Endothelial cell of umbilical vein (primary cell): Measurements from ENCODE around the gene CCNT1.

Experiments used
- GATA2 ChIP-seq: IDR thresholded peaks from 2 replicates; pipeline ENCODE4 v1.7.0; 2011; ENCODE audit warnings: low read depth, mild to moderate bottlenecking, moderate library complexity, mixed read lengths, low read length; ENCODE audit not compliant: insufficient read length, insufficient read depth
- MYC ChIP-seq: IDR thresholded peaks from one replicate; pipeline ENCODE4 v1.6.1; 2011; ENCODE audit warnings: mild to moderate bottlenecking, low read depth, low read length
- POLR2A ChIP-seq: IDR thresholded peaks from 2 replicates; pipeline ENCODE4 v1.6.1; 2012; ENCODE audit warnings: low read depth, mild to moderate bottlenecking, control low read depth, low read length
- POLR2AphosphoS5 ChIP-seq: IDR thresholded peaks from 2 replicates; pipeline ENCODE4 v1.6.1; 2012; ENCODE audit warnings: low read depth, mild to moderate bottlenecking, control low read depth, low read length, moderate library complexity; ENCODE audit not compliant: insufficient read depth
- TF ChIP-seq, protein P1 (sequence below), 2 donors: IDR thresholded peaks; 1 replicate in 1 of 2; 2 replicates in 1 of 2; pipeline ENCODE4 v1.5.1; 2011; ENCODE audit warnings: low read length in 2 of 2, mild to moderate bottlenecking in 2 of 2, moderate library complexity in 2 of 2, control low read depth in 1 of 2, inconsistent platforms in 1 of 2, low read depth in 1 of 2; ENCODE audit not compliant: insufficient read depth in 1 of 2; ENCODE audit errors: extremely low read depth in 1 of 2
- TF ChIP-seq, protein P2 (sequence below): IDR thresholded peaks from 2 replicates; pipeline ENCODE4 v1.6.1; 2011; ENCODE audit not compliant: insufficient read depth, insufficient read length

DNA sequence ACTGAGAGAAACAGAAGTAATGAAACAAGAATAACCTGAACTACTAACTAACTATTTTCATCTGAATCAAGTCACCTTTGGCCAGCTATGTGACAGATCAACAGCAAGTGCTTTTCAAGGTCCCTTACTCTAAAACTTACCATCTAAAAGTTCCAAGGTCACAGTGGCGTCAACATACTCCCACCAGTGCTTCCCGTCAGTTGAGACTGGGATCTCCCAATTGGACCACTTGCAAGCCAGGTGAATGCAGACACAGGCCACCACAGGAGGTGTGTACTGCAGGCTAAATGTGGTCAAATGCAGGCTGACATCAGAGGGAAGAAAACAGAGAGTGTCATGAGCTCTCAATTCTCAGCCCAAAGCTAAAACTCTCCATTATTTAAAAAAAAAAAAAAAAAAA lies 20.6 kb downstream of the CCNT1 start:
- TF ChIP-seq, protein P1, sequence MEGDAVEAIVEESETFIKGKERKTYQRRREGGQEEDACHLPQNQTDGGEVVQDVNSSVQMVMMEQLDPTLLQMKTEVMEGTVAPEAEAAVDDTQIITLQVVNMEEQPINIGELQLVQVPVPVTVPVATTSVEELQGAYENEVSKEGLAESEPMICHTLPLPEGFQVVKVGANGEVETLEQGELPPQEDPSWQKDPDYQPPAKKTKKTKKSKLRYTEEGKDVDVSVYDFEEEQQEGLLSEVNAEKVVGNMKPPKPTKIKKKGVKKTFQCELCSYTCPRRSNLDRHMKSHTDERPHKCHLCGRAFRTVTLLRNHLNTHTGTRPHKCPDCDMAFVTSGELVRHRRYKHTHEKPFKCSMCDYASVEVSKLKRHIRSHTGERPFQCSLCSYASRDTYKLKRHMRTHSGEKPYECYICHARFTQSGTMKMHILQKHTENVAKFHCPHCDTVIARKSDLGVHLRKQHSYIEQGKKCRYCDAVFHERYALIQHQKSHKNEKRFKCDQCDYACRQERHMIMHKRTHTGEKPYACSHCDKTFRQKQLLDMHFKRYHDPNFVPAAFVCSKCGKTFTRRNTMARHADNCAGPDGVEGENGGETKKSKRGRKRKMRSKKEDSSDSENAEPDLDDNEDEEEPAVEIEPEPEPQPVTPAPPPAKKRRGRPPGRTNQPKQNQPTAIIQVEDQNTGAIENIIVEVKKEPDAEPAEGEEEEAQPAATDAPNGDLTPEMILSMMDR (IDR thresholded peaks at IDR 0.05; ENCODE audit: extremely low read depth in 1 of 2, insufficient read depth in 1 of 2, low read depth in 1 of 2, low read length in 2 of 2), result no peak
- TF ChIP-seq POLR2A, result no peak
- TF ChIP-seq POLR2AphosphoS5, result no peak
- TF ChIP-seq MYC, result no peak
- TF ChIP-seq, protein P2, sequence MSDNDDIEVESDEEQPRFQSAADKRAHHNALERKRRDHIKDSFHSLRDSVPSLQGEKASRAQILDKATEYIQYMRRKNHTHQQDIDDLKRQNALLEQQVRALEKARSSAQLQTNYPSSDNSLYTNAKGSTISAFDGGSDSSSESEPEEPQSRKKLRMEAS, result no peak
- TF ChIP-seq GATA2, result no peak
